ENCODE data around the gene IGF2R.
"Not testable (repeated sequence)": the region's sequence is repeated elsewhere in the genome, so short reads cannot be mapped to it uniquely, and the experiment has no call there.

Gene IGF2R

DNA sequence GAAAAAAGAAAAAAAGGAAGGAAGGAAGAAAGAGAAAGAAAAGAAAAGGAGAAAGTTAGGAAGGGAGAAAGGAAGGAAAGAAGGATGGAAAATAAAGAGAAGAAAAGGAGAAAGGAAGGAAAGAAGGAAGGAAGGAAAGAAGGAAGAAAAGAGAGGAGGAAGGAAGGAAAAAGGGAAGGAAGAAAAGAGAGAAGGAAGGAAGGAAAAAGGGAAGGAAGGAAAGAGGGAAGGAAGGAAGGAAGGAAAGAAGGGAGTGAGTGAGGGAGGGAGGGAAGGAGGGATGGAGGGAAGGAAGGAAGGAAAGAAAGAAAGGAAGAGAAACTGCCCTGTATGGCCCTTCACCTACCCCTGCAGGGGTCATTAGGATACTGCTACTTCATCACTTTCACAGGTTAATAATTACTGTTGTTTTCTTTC lies 12.9 kb upstream of the IGF2R start:
- no peak for DNase-seq

DNA sequence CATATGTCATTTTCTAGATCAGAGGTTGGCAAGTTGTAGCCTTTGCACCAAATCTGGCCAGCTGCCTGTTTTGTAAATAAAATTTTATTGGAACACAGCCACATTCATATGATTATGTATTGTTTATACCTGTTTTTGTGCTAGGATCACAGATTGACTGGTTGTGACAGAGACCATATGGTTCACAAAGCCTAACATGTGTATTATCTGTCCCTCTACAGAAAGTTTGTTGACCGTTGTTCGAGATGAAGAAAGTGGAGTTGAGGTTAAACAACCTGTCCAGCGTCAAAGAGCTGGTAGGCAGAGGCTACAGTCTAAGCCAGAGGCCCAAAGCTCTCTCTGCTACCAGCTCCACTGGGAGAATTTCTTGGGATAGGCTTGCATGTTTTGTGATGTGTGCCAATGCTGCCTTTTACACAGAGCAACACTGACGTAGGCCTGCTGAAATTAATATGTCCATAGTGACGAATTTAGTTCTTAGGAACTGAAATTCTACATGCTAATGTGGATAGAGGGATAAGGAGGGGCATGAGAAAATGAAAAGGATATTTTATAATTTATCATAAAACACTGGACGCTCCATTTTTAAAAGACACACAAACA lies 11.7 kb upstream of the IGF2R start:
- DNase-seq: no peak

DNA sequence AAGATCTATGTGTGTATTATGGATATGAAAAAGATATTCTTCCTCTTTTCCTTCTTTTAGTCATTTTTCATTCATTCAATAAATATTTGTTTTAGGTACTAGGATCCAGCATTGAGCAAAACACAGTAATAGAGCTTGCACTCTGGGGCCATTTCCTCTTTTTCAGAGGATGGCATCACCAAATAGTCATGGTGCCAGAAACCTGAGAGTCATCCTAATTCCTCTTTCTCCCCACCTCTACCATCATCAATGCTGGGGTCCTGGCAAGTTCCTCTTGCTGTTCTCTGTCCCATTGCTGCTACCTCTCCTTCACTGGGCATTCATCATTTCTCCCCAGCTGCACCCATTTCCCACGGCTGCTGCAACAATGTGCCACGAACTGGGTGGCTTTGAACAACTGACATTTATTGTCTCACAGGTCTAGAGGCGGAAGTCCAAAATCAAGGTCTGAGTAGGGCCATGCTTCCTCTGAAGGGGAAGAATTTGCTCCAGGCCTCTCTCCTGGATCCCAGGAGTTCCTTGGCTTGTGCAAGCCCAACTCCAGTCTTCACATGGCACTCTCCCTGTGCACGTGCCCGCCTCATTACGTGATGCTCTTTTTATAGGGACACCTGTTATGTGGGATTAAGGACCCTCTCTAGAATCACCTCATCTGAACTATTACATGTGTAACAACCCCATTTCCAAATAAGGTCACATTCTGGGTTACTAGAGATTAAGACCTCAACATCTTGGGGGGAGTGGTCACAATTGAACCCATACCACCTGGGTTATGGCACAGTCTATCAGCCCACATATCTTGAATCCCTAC lies 9.5 kb upstream of the IGF2R start:
- DNase-seq: no peak

DNA sequence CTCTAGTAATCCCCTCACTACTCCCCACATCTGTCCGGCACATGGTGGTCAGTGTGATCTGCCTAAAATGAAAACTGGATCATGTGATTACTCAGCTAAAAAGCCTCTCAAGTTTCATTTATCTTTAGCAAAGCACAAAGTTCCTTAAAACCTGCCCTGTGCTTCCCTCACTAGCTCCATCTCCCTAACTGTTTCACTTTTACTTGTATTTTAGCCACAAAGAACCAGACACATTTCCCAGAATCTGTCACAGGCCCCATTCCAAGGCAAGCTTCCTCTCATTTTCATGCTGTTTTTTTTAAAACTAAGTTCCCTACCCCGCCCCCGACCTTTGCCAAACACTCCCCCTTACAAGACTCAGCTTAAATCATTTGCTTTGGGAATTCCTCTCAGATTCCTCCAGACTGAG lies 8.9 kb upstream of the IGF2R start:
- DNase-seq: no peak

DNA sequence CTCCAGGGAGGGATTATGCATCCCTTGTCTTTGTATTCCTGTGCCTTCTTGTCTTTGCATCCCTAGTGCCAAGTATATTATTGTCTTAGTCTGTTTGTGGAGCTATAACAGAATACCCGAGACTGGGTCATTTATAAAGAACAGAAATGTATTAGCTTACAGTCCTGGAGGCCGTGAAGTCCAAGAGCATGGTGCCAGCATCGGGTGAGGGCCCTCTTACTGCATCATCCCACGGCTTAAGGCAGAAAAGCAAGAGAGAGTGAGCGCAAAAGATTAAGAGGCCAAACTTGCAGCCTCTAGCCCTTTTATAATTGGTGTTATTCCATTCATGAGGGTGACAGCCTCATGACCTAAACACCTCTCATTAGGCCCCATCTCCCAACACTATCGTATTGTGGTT lies 8.4 kb upstream of the IGF2R start:
- no peak for DNase-seq

DNA sequence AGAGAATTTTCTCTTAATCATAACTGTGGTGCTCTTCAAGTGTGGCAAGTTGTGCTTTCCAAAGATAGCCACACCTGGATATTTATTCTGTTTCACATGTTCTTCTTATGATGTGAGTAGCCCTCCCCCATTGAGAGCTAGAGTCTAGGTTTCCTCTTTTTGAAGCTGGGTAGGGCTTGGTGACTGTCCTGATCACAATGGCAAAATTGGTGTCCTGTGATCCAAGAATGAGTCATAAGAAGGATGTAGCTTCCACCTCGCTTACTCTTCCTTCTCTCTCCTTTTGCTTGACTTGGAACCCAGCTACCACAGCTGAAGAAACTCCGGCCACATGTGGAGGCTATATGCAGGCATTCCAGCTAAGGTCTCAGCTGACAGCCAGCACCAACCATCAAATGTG lies 7.4 kb upstream of the IGF2R start:
- DNase-seq: no peak

DNA sequence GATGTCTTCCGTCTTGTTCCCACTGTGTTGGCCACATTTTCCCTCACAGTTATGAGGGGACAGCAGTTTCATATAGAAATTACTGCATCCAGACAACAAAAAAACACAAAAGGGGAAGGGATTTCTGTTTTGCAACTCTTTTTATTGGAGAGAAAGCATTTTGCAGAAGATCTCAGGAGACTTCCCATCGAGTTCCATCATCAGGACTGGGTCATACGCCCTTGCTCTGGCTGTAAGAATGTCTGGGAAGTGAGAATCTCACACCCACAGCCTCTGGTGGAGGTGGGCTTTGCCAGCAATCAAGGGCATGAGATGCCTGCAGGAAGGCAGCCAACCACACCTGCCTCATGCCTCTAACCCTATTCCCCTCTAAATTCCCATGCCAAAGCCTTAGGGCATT lies 5.8 kb upstream of the IGF2R start:
- no peak for DNase-seq

DNA sequence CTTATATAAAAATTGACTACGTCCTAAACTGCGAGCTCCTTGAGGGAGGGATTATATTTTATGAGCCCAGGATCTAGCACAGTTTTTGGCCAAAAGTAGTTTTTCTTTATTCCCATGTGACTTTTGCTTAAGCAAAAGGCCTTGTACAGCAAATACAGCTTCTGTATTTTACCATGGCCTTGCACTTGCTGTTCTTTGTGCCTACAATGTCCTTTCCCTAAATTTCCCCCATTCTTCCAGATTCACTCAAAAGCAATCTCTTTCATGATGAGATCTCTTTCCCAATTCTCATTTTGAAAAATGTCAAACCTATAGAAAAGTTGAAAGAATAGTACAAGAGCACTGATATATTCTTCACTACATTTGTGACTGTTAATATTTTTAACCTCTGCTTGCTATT lies 4.8 kb upstream of the IGF2R start:
- no peak for DNase-seq

DNA sequence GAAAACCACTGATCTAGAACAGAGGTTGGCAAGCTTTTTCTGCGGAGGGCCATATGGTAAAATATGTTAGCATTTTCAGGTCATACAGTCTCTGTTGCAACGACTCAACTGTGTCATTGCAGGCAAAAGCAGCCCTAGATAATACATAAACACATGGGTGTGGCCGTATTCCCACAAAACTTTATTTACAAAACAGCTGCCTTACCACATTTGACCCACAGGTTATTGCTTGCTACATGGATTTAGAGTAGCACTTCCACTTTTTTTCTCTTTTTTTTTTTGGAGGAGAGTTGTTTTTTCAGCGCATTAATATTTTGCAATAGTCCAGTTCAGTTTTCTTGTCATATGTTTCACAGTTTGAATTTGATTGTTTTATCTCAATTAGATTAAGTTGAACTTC lies 2.5 kb upstream of the IGF2R start:
- no peak for DNase-seq

DNA sequence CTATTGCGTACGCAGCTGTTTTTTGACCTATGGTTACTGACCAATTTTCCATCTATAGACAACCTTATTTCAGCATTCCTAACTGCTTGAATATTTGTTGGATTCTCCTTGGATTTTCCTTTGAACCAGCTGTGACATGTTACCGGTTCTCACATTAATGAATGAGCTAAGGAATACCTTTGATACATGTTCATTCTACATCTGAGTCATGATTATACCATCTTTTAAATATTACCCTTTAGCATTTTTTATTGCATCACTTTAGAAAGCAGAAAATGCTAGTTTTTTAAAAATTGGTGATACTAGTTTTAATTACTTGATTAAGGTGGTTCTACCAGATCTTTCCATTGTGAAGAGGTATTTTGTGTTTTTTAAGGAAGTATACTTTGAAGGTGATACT lies 1.9 kb upstream of the IGF2R start:
- DNase-seq: no peak

DNA sequence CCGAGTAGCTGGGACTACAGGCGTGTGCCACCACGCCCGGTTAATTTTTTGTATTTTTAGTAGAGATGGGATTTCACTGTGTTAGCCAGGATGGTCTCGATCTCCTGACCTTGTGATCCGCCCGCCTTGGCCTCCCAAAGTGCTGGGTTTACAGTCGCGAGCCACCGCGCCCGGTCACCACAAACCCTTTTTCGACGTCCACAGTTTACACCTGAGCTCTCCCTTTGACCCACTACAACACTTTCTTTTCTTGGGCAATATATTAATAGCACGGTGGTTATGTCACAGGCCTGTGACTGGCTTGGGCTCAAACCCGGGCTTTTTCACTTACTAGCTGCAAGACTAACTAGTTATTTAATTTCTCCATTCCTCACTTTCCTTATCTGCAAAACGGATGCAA lies 1.3 kb upstream of the IGF2R start:
- not testable (repeated sequence) for DNase-seq

DNA sequence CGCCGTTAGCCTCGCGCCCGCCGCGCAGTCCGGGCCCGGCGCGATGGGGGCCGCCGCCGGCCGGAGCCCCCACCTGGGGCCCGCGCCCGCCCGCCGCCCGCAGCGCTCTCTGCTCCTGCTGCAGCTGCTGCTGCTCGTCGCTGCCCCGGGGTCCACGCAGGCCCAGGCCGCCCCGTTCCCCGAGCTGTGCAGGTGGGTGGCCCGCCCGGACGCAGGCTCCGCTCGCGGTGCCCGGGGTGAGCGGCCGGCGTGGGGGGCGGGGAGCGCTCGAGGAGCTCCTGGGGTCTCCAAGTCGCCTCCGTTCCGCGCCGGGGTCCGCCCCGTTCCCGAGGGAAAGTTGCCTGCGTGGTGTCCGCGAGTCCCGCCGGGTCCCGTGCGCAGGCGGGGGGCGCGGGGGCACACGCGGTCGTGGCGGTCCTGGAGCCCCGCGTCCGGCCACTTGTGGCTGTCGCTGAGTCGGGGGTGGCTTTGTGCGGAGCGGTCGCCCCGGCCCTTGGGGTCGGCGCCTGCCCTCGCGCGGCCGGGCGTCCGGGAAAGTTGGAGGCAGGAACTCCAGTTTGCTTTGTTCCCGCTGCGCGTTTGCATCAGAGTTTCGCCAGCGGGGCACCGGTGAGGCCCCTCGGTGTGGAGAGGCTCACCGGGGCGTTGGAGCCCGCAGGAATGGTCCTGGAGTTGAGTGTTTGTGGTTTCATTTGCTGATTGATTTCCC lies 476 bp downstream of the IGF2R start:
- no peak for DNase-seq

DNA sequence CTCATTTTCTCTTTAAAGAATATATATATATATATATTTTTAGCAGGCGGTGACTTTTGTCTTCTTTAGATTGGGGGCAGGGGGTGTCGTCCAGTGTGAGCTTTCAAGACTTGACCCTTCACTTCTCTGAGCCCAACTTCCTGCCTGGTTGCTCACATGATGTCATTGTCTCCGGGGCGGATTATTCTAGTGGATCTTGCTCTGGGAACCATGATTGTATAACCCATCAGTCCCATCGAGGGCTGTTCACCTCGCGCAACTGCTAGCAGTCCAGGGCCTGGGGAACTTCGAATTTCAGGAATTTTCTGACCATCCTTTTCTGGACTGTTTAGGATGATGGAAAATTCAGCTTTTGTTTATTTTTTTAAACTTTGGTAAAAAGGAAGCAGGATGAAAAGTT lies 1.0 kb downstream of the IGF2R start:
- peak; percentile 68 for DNase-seq

DNA sequence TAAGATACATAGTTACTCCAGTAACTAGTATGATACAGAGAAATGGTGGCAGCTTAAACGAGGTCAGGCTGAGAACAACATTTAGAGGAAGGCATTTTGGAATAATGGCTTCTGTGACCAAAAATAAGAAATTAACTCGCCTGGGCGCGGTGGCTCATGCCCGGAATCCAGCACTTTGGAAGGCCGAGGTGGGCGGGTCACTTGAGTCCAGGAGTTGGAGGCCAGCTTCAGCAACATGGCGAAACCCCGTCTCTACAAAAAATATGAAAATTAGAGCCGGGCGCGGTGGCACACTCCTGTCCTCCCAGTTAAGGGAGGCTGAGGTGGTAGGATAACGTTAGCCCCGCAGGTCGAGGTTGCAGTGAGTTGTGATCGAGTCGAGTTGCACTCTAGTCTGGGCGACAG lies 1.8 kb downstream of the IGF2R start:
- no peak for DNase-seq

DNA sequence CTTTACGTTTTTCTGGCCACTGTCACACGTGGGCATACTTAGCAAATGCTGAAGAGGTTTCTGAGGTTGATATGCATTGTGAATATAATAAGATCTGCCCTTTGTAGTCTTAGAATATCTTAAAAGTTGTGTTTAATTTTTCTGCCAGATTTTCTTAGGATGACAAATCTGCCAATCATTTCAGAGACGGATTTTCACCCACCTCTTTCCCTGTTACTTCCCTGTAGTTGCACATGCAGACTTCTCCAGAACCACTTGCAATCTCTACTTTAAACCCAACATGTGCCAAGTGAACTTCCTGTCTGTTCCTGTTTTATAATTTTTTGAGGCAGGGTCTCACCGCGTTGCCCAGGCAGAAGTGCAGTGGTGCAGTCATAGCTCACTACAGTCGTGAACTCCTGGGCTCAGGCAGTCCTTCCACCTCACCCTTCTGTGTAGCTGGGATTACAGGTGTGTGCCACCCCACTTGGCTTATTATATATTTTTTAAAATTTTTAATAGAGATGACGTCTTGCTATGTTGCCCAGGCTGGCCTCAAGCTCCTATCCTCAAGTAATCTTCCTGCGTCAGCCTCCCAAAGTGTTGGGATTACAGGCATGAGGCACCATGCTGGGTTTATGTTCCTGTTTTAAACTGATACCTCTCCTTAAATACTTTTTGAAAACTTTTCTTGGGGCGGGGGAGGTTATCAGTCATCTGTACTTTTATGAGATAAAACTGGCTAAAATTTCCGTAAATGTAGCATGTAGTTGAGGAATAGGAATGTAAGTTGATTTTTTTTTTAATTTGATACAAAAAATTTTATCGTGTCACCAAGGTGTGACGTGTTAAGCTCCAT lies 2.7 kb downstream of the IGF2R start:
- no peak for DNase-seq

DNA sequence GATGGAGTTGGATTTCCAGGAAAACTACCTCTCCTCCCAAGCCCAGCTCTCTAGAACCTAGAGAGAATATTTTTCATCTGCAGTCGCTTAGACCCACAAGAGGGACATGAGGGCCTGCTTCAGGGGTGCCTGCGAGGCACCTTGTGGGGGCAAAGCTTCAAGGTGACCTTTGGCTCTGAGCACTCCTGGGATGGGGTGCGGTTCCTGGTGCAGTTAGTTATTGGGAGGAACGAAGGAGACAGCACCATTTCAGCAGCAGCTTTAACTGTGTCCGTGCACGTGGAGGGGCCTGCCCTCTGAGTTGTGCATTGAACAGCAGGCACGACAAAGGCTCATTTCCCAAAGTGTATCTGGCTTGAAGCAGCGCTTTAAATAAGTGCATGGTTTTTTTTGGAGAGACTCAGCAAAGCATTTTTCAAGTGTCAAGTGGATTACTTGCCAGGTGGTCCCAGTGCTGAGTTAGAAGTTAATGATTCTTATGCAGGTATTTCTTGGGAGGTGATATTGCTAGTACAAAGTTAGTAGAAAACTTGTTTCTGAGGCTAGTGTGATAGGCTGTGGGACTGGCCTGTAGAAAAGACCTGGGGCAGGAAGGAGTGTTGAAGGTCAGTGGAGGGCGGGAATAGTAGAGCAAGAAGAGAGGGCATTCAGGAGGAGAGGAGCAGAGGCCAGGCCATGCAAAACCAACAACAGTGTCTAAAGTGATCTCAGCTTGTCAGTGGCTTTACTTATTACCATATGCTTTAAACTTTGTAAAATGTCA lies 3.8 kb downstream of the IGF2R start:
- DNase-seq: no peak

DNA sequence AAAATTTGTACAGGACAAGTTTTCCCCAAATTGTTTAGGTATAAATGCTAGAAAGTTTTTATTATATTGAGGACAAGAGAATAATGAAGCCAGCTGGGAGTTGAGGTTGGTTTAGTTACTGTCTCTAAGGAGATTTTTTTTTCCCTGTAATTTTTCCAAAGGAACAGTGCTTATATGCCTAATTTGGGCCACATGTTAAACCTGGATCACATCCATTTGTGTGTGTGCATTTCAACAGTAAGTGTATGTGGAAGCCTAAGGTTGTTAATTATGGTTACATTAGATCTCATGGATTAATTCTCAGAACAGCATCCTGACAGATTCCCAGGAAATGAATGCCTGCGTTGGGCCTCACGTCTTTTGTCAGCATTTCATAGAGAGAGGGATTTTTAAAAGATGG lies 4.5 kb downstream of the IGF2R start:
- no peak for DNase-seq

DNA sequence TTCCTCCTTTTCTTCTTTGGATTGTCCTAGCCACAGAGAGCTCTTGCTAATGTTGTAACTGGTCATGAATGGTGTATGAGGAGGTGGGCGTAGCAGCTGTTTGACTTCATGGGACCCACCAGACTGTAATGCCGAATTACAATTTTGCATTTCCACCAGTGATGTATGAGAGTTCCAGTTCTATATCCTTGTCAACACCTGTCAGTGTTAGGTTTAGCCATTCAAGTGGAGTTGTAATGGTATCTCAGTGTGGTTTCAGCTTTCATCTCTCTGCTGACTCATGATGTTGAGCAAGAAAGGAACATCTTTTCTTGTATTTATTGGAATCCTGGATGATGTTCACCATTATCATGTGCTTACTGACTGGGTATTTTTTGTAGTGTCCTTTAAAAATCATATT lies 5.1 kb downstream of the IGF2R start:
- no peak for DNase-seq

DNA sequence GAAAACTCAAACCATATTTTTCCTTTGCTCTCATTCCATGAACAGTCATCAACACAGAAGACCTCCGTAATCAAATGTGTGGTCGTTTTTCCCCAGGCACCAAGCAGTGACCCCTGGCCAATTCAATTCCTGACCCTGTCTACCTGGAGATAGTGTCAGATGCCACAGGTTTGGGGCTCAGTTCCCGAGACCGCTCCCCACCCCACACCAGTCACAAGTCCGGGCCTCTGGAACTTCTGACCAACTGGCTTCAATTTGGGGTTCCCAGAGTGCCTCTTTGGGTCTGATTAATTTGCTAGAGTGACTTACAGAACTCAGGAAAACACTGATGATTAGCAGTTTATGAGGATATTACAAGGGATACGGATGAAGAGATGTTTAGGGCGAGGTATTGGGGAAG lies 6.0 kb downstream of the IGF2R start:
- no peak for DNase-seq

DNA sequence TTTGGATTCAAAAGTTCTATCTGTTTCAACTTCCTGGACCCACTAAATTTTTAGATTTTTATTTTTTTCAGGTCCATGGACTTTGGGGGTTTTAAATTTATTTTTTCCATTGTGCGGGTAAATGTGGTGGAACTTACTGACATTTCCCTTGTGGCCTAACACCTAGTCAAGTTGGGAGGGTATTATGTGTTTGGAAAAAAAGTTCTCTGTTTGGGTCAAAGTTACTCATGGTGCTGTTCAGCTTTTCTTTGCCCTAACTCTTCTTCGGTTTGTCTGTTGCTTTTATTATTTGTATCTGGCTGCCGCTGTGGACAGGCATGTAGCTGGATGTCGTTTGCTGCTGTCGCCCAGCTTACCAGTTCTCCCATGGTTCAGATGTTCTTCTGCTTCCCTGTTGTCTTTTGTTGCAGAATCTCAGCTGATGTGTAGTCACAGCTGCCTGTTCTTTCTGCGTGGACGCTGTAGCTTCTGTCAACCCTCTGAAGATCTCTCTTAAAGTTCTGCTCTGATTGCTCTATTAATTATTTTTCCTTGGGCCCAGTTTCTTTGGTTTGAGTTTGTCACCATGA lies 7.9 kb downstream of the IGF2R start:
- DNase-seq: no peak

DNA sequence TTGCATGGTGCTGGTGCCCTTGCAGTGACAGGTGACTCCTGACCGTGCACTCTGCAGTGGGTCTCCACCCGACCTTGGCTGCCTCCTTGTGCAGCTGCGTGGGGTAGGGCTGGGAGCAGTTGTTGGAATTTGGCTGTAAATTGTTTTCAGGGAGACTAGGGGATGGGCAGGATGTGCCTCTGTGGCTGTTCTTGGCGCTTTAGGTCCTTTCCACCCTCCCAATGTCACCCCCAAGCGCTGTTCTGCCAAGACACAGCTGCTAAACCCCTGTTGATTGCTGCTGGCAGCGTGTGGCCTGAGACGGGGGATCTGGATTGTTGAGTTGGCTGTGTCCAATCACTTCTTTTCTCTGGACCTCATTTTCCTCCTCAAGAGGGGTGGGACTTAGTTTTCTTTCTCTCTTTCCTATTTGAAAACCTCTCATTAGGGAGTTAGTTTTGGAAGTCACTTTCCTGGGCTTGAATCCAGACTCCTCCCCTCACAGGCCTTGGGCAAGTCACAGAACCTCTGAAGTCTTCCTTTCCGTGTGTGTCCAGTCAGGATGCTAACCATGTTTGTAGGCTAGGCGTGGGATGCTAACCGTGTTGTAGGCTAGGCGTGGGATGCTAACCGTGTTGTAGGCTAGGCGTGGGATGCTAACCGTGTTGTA lies 8.5 kb downstream of the IGF2R start:
- DNase-seq: no peak

DNA sequence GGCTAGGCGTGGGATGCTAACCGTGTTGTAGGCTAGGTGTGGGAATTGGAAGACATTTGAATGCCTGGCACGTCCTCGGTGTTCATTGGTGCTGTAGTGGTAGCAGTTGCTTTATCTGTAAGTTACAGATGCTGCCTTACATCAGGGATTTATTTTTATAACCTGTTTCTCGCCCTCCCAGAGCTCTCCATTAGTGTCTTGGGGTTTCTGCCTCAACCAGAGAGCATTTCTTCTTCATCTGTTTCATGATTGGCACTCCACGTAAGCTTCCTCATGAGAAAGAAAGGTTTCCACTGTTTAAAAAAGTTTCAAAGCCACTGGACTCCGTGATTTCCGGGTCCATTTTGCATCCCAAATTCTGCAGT lies 9.0 kb downstream of the IGF2R start:
- no peak for DNase-seq
